HepG2 (cell line): ENCODE measurements around the gene ZPR1.

ENCODE experiments used
- AKNA ChIP-seq: sonication (generic); formaldehyde crosslinking; IDR thresholded peaks from 2 replicates; pipeline ENCODE4 v1.4.0; 2020; ENCODE audit warnings: missing genetic modification reagents, borderline replicate concordance
- ELK4 ChIP-seq: sonication (generic); formaldehyde crosslinking; IDR thresholded peaks from 2 replicates; pipeline ENCODE4 v1.9.0; 2021; ENCODE audit warnings: missing genetic modification reagents, borderline replicate concordance
- FIP1L1 ChIP-seq: fragments of 200-400 bp; formaldehyde crosslinking; IDR thresholded peaks from 2 replicates; pipeline ENCODE4 v1.6.1; 2018; ENCODE audit warnings: low read depth, mild to moderate bottlenecking, low read length, moderate library complexity, borderline replicate concordance; ENCODE audit not compliant: insufficient read depth
- FOSL1 ChIP-seq: sonication (generic); formaldehyde crosslinking; IDR thresholded peaks from 2 replicates; pipeline ENCODE4 v1.9.0; 2021; ENCODE audit warnings: missing genetic modification reagents, borderline replicate concordance
- KAT8 ChIP-seq: IDR thresholded peaks from 2 replicates; pipeline ENCODE4 v1.6.1; 2016; ENCODE audit warnings: missing genetic modification reagents, missing compliant biosample characterization
- NR2C2 ChIP-seq: sonication (generic); formaldehyde crosslinking; IDR thresholded peaks from 2 replicates; pipeline ENCODE4 v1.4.0; 2020; ENCODE audit warnings: missing genetic modification reagents, mild to moderate bottlenecking, moderate library complexity, borderline replicate concordance
- PAWR ChIP-seq: sonication (generic); formaldehyde crosslinking; IDR thresholded peaks from 2 replicates; pipeline ENCODE4 v1.4.0; 2020; ENCODE audit warnings: missing genetic modification reagents, mild to moderate bottlenecking, borderline replicate concordance
- RAD51 ChIP-seq: fragments of 450-650 bp; IDR thresholded peaks from 2 replicates; pipeline ENCODE4 v1.6.1; 2016; ENCODE audit warnings: borderline replicate concordance
- TCF7 ChIP-seq: sonication (generic); IDR thresholded peaks from 2 replicates; pipeline ENCODE4 v1.6.1; 2016; ENCODE audit warnings: antibody characterized with exemption, low read depth
- ZNF20 ChIP-seq: sonication (generic); formaldehyde crosslinking; IDR thresholded peaks from 2 replicates; pipeline ENCODE4 v1.4.0; 2020; ENCODE audit warnings: mild to moderate bottlenecking, moderate library complexity, missing genetic modification reagents
- ZNF589 ChIP-seq: sonication (generic); formaldehyde crosslinking; conservative IDR thresholded peaks from 2 replicates; pipeline ENCODE4 v1.8.0; 2022; ENCODE audit warnings: mild to moderate bottlenecking, moderate library complexity, missing genetic modification reagents
- ZNF772 ChIP-seq: sonication (generic); formaldehyde crosslinking; IDR thresholded peaks from 2 replicates; pipeline ENCODE4 v1.5.0; 2020; ENCODE audit warnings: mild to moderate bottlenecking, missing genetic modification reagents
- ZNF780A ChIP-seq: sonication (generic); formaldehyde crosslinking; IDR thresholded peaks from 2 replicates; pipeline ENCODE4 v1.8.0; 2022; ENCODE audit warnings: mild to moderate bottlenecking, missing genetic modification reagents, moderate library complexity

GRCh38 chr11:116831790-116832349, 44.0 kb upstream of the ZPR1 start:
- peak; percentile 64 for TF ChIP-seq ZNF772 (CRISPR knock-in tag)
- TF ChIP-seq ZNF780A (CRISPR knock-in tag) = no peak
- no peak for TF ChIP-seq KAT8
- no peak for TF ChIP-seq ZNF589
- no peak for TF ChIP-seq AKNA
- TF ChIP-seq PAWR (CRISPR knock-in tag) = 0 out of 2 replicates have a peak, but pooled peaks have one; percentile 80
- no peak for TF ChIP-seq ELK4 (CRISPR knock-in tag)
- no peak for TF ChIP-seq ZNF20 (CRISPR knock-in tag)
- no peak for TF ChIP-seq NR2C2 (CRISPR knock-in tag)
- no peak for TF ChIP-seq FIP1L1
- TF ChIP-seq FOSL1 (CRISPR knock-in tag) = no peak
- no peak for TF ChIP-seq TCF7
- no peak for TF ChIP-seq RAD51
